Measurements from ENCODE around the gene AGAP1.

DNA sequence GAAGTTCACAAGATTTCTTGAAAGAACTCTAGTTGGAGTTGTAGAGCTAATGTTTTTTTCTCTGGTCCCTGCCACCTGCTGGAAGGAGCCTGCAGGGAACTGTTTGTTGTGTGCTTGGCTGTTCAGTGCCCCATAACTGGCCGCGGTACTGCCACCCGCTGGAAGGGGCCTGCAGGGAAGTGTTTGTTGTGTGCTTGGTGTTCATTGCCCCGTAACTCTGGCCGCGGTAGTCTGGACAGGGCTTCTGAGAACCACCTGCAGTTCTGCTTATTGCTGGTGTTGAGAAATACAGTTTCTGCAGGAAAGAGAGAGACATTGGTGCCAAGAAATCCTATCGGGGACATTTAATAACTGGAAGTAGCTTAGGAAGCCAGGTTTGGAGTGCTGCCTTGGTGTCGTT lies 58.1 kb downstream of the AGAP1 start:
- TF ChIP-seq, protein P1, sequence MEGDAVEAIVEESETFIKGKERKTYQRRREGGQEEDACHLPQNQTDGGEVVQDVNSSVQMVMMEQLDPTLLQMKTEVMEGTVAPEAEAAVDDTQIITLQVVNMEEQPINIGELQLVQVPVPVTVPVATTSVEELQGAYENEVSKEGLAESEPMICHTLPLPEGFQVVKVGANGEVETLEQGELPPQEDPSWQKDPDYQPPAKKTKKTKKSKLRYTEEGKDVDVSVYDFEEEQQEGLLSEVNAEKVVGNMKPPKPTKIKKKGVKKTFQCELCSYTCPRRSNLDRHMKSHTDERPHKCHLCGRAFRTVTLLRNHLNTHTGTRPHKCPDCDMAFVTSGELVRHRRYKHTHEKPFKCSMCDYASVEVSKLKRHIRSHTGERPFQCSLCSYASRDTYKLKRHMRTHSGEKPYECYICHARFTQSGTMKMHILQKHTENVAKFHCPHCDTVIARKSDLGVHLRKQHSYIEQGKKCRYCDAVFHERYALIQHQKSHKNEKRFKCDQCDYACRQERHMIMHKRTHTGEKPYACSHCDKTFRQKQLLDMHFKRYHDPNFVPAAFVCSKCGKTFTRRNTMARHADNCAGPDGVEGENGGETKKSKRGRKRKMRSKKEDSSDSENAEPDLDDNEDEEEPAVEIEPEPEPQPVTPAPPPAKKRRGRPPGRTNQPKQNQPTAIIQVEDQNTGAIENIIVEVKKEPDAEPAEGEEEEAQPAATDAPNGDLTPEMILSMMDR (IDR thresholded peaks at IDR 0.05) = peak in 2 of 4 experiments; percentile 34 to 46
- TF ChIP-seq POLR2AphosphoS5 (IDR thresholded peaks at IDR 0.05) (no peak), POLR2A (IDR thresholded peaks at IDR 0.05) (no peak)
